HepG2 (cell line): ENCODE results near the gene DNAJC11. TPM values are rescaled to one million over a fixed set of nuclear protein-coding genes. Genes with fewer than 3 reads are reported as not detected.

Source experiments
- ATAC-seq: fragments of 200-7000 bp; cut with Tn5 transposase; 3 replicates; pipeline ENCODE4 v1.9.1; 2020; ENCODE audit warnings: mild to moderate bottlenecking, moderate library complexity
- BruUV-seq: library from RNA; stranded (reverse); fragments of 400-500 nt; replicated peaks from 2 replicates; lab custom pipeline; 2021; lab: Mats Ljungman, UMichigan
- CTCF ChIA-PET: fragments of 300-600 bp; formaldehyde crosslinking; extraction: SDS; loops from one replicate; lab custom pipeline; 2021; ENCODE audit warnings: low total read pairs, inconsistent platforms, low intra/inter-chr PET ratio; lab: Yijun Ruan, JAX
- POLR2A ChIA-PET: fragments of 350-600 bp; sonication (Branson Sonifier 250); formaldehyde crosslinking; loops from one replicate; lab custom pipeline; 2020; ENCODE audit warnings: antibody characterized with exemption, inconsistent platforms; lab: Yijun Ruan, JAX
- DNase-seq: peaks from one replicate; pipeline ENCODE4 v3.0.0-alpha.2; 2015; ENCODE audit warnings: low spot score
- FAIRE-seq: peaks from 3 replicates; lab custom pipeline; 2011; peaks lifted over from hg19 to GRCh38; lab: Jason Lieb, UNC
- H2AFZ ChIP-seq: one replicate; pipeline ENCODE4 v1.6.1; 2011; ENCODE audit warnings: low read length, inconsistent platforms
- H3K27ac ChIP-seq: fragments of 300-600 bp; 3 replicates; pipeline ENCODE4 v1.8.0; 2011; ENCODE audit warnings: mixed run types, mild to moderate bottlenecking, mixed read lengths, low read length, inconsistent platforms; ENCODE audit not compliant: insufficient read depth; ENCODE audit errors: extremely low read length
- H3K27me3 ChIP-seq, 2 experiments: fragments of 200-600 bp in 1 of 2; 2 replicates in 1 of 2; 3 replicates in 1 of 2; pipeline versions ENCODE4 v1.6.0 to v1.8.0; 2011; ENCODE audit warnings: low read length in 2 of 2, mild to moderate bottlenecking in 2 of 2, moderate library complexity in 2 of 2, inconsistent platforms in 1 of 2; ENCODE audit not compliant: insufficient read depth in 2 of 2, control insufficient read depth in 1 of 2
- H3K36me3 ChIP-seq, 2 experiments: fragments of 200-600 bp in 1 of 2; replicated peaks in 1 of 2; 2 replicates in 1 of 2; 3 replicates in 1 of 2; pipeline versions ENCODE4 v1.5.1 to v1.8.0; 2011; ENCODE audit warnings: low read length in 2 of 2, inconsistent platforms in 1 of 2; ENCODE audit not compliant: insufficient read depth in 2 of 2, control insufficient read depth in 1 of 2
- H3K4me1 ChIP-seq: 2 replicates; pipeline ENCODE4 v1.5.1; 2012; ENCODE audit warnings: low read length, inconsistent platforms; ENCODE audit not compliant: insufficient read depth
- H3K4me2 ChIP-seq: 2 replicates; pipeline ENCODE4 v1.6.0; 2011; ENCODE audit warnings: low read depth, low read length, inconsistent platforms
- H3K4me3 ChIP-seq, 3 experiments: fragments of 200-600 bp in 1 of 3; sonication (generic), shearing (Covaris generic) in 1 of 3; replicated peaks in 1 of 3; 2 replicates each; pipeline ENCODE4 v1.5.1; 2011 to 2016; ENCODE audit warnings: low read length in 3 of 3, inconsistent platforms in 2 of 3, low read depth in 2 of 3, mild to moderate bottlenecking in 2 of 3, control low read depth in 1 of 3, mixed read lengths in 1 of 3; ENCODE audit not compliant: insufficient read depth in 1 of 3
- H3K79me2 ChIP-seq: one replicate; pipeline ENCODE4 v1.6.1; 2011; ENCODE audit warnings: low read length, inconsistent platforms; ENCODE audit not compliant: insufficient read depth
- H3K9ac ChIP-seq: 2 replicates; pipeline ENCODE4 v1.6.0; 2011; ENCODE audit warnings: mild to moderate bottlenecking, low read depth, low read length, inconsistent platforms; ENCODE audit not compliant: insufficient read depth
- H3K9me3 ChIP-seq: 2 replicates; pipeline ENCODE4 v1.5.1; 2012; ENCODE audit warnings: mild to moderate bottlenecking, low read length
- H4K20me1 ChIP-seq: 2 replicates; pipeline ENCODE4 v1.6.0; 2011; ENCODE audit warnings: inconsistent platforms, mild to moderate bottlenecking, low read length, moderate library complexity; ENCODE audit not compliant: insufficient read depth
- ATM ChIP-seq: fragments of 450-650 bp; IDR thresholded peaks from 2 replicates; pipeline ENCODE4 v1.7.1; 2017; ENCODE audit warnings: mild to moderate bottlenecking, borderline replicate concordance
- GATAD2A ChIP-seq: IDR thresholded peaks from 2 replicates; pipeline ENCODE4 v1.6.1; 2016
- HOXD1 ChIP-seq: sonication (generic); formaldehyde crosslinking; IDR thresholded peaks from 2 replicates; pipeline ENCODE4 v1.5.0; 2020; ENCODE audit warnings: missing genetic modification reagents
- MED1 ChIP-seq: sonication (generic); formaldehyde crosslinking; IDR thresholded peaks from 2 replicates; pipeline ENCODE4 v1.4.0; 2020; ENCODE audit warnings: missing genetic modification reagents
- MZF1 ChIP-seq: sonication (generic); formaldehyde crosslinking; IDR thresholded peaks from 2 replicates; pipeline ENCODE4 v1.8.1; 2023; ENCODE audit warnings: mild to moderate bottlenecking, missing genetic modification reagents, borderline replicate concordance
- NFIC ChIP-seq: IDR thresholded peaks from 2 replicates; pipeline ENCODE4 v1.6.1; 2012; ENCODE audit warnings: mild to moderate bottlenecking, low read length, inconsistent platforms
- PHF8 ChIP-seq: sonication (generic); formaldehyde crosslinking; IDR thresholded peaks from 2 replicates; pipeline ENCODE4 v1.5.0; 2020; ENCODE audit warnings: missing genetic modification reagents
- RFX1 ChIP-seq: fragments of 450-650 bp; IDR thresholded peaks from 2 replicates; pipeline ENCODE4 v1.6.1; 2017
- ZBTB42 ChIP-seq: sonication (generic); formaldehyde crosslinking; IDR thresholded peaks from 2 replicates; pipeline ENCODE4 v1.5.0; 2020; ENCODE audit warnings: mild to moderate bottlenecking, missing genetic modification reagents
- ZNF333 ChIP-seq: sonication (generic); formaldehyde crosslinking; IDR thresholded peaks from 2 replicates; pipeline ENCODE4 v1.4.0; 2020; ENCODE audit warnings: mild to moderate bottlenecking, missing genetic modification reagents, borderline replicate concordance
- WGBS: methylation state at CpG from one replicate; pipeline ENCODE4 v1.1.6; 2017; ENCODE audit warnings: low lambda C conversion rate; 5-methylcytosine and 5-hydroxymethylcytosine counted together
- in situ Hi-C: cut with HindIII; loops from 2 replicates; pipeline ENCODE4 v1.10.0; 2017; ENCODE audit warnings: low pct_unique_long_range_greater_than_20kb; ENCODE audit not compliant: extremely low pct_ligation_motif_present
- intact Hi-C: fragments of 100-400 bp; cut with micrococcal nuclease; formaldehyde crosslinking; loops from one replicate; pipeline ENCODE4 v1.10.0; 2022; ENCODE audit not compliant: unreplicated experiment
- polyA plus RNA-seq, 8 experiments: library from polyadenylated mRNA; depleted of rRNA in 3 of 8; stranded (reverse) in 7 of 8; unstranded in 1 of 8; fragments of >200 nt; fragmentation: Illumina TruSeq in 4 of 8; extraction: Trizol in 4 of 8; gene quantifications; 2 replicates each; pipeline versions ENCODE4 v1.2.1 to v1.2.3, GENCODE V29; 2011 to 2016; ENCODE audit warnings: low read depth in 4 of 8, missing spikeins in 1 of 8, mixed read lengths in 1 of 8; ENCODE audit not compliant: insufficient read depth in 1 of 8
- total RNA-seq, 5 experiments: library from RNA; depleted of rRNA; stranded (reverse); fragments of >200 nt; fragmentation: Illumina TruSeq; extraction: Trizol; gene quantifications; 2 replicates each; pipeline ENCODE4 v1.2.3, GENCODE V29; 2016; ENCODE audit warnings: low read depth in 1 of 5
- TF ChIP-seq, protein P1 (sequence below): sonication (generic); formaldehyde crosslinking; IDR thresholded peaks from 2 replicates; pipeline ENCODE4 v1.5.1; 2020; ENCODE audit warnings: missing genetic modification reagents, mild to moderate bottlenecking, borderline replicate concordance
- TF ChIP-seq, protein P2 (sequence below): sonication (generic); formaldehyde crosslinking; IDR thresholded peaks from 2 replicates; pipeline ENCODE4 v1.5.0; 2020; ENCODE audit warnings: mild to moderate bottlenecking, missing genetic modification reagents, borderline replicate concordance
- TF ChIP-seq, protein P3 (sequence below): sonication (generic); formaldehyde crosslinking; IDR thresholded peaks from 2 replicates; pipeline ENCODE4 v1.4.0; 2020; ENCODE audit warnings: missing genetic modification reagents

Gene DNAJC11
- total and polyA plus RNA-seq, 2 of the 13 experiments (the other 11 are each of a cell fraction or from before 2014, with no cell fraction given) = 25.1 to 47.6 TPM

DNA sequence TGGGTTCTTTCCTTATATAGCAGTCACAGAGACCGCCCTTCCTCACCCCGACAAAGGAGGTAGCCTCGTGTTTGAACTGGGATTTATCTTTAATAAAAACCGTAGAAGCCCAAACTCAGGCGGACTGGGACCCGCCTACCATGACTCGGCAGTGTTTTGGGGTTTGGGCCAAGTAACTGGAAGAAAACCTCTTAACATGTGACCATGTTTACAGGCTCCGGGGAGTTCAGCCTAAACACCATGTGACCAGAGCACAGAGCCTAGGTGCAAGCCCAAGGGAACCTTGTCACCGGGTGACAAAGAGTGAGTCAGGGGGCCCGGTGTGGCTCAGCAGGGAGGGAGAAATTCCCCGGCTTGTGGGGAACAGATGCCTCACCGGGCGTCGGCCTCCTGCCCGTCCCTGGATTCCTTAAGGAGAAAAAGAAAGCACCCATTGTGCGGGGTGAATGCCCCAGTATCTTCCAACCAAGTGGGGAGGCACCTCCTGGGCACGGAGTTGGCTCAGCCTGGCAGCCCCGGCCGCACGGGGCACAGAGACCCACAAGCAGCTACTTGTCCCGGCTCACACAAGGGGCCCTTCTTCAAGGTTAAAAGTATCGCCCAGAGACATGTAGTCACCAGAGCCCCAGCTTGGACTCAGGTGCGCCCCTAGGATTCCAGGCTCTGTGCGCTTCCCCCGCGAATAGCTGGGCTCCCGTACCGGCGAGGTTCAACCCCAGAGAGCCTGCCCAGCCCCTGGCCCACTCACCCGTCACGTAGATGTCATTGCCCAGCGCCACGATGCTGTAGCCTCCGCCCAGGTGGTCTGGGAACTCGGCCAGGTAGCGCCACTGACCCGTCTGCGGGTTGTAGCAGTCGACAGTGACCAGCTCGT, 100.3 kb downstream of the DNAJC11 start:
- DNase-seq (peak; percentile 89), FAIRE-seq (peak; percentile 89), ATAC-seq (peak; percentile 46)
- H3K4me2 ChIP-seq = peak overlapping the region; percentile 97
- no TSS peak for BruUV-seq
- ChIA-PET POLR2A (interaction anchor here (1.3 to 7.1 kb wide), 9 partner anchors 10 to 110 kb away, joined by 4 to 113 read pairs (median 8); partner anchors contain the start of genes NOL9, PHF13, PLEKHG5 and TAS1R1), CTCF (interaction anchor here (1.3 kb wide), 1 partner anchor 47 kb away, joined by 5 read pairs; the partner anchor contains the start of gene NOL9)
- H3K9me3 ChIP-seq = no peaks in the 10 kb centered on the region
- H3K27ac ChIP-seq = peak overlapping the region; percentile 100
- no peaks in the 10 kb centered on the region; a peak in 1 of 5 replicates for H3K27me3 ChIP-seq
- peaks cover 19 to 32% of the 10 kb centered on the region in 2 experiments for H3K36me3 ChIP-seq
- intact Hi-C loops = loop anchor here (2.0 kb wide), 1 partner anchor 22 kb away; the partner anchor contains the start of gene ZBTB48
- peaks cover 59% of the 10 kb centered on the region for H3K4me1 ChIP-seq
- H3K9ac ChIP-seq = peak overlapping the region; percentile 87
- peaks cover 53% of the 10 kb centered on the region for H3K79me2 ChIP-seq
- peaks cover 44% of the 10 kb centered on the region for H4K20me1 ChIP-seq
- H3K4me3 ChIP-seq = peak overlapping the region; percentile 77 to 93 (median 92)
- H2AFZ ChIP-seq = no peak overlapping the region
- 0% methylated on average over 25 of the region's 40 CpGs for WGBS
- in situ Hi-C loops = no loop called here
- TF ChIP-seq RFX1 (no peak), ZBTB42 (no peak), HOXD1 (CRISPR knock-in tag) (no peak; the same call in 1 of the 2 replicates), ZNF333 (CRISPR knock-in tag) (no peak), PHF8 (CRISPR knock-in tag) (no peak; the same call in 1 of the 2 replicates), MED1 (CRISPR knock-in tag) (peak; percentile 30; the same call in 1 of the 2 replicates), NFIC (no peak), ATM (no peak), MZF1 (CRISPR knock-in tag) (no peak), GATAD2A (CRISPR knock-in tag) (0 out of 2 replicates have a peak, but pooled peaks have one; percentile 19)
- TF ChIP-seq, protein P1, sequence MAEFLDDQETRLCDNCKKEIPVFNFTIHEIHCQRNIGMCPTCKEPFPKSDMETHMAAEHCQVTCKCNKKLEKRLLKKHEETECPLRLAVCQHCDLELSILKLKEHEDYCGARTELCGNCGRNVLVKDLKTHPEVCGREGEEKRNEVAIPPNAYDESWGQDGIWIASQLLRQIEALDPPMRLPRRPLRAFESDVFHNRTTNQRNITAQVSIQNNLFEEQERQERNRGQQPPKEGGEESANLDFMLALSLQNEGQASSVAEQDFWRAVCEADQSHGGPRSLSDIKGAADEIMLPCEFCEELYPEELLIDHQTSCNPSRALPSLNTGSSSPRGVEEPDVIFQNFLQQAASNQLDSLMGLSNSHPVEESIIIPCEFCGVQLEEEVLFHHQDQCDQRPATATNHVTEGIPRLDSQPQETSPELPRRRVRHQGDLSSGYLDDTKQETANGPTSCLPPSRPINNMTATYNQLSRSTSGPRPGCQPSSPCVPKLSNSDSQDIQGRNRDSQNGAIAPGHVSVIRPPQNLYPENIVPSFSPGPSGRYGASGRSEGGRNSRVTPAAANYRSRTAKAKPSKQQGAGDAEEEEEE (CRISPR knock-in tag) = no peak
- TF ChIP-seq, protein P2, sequence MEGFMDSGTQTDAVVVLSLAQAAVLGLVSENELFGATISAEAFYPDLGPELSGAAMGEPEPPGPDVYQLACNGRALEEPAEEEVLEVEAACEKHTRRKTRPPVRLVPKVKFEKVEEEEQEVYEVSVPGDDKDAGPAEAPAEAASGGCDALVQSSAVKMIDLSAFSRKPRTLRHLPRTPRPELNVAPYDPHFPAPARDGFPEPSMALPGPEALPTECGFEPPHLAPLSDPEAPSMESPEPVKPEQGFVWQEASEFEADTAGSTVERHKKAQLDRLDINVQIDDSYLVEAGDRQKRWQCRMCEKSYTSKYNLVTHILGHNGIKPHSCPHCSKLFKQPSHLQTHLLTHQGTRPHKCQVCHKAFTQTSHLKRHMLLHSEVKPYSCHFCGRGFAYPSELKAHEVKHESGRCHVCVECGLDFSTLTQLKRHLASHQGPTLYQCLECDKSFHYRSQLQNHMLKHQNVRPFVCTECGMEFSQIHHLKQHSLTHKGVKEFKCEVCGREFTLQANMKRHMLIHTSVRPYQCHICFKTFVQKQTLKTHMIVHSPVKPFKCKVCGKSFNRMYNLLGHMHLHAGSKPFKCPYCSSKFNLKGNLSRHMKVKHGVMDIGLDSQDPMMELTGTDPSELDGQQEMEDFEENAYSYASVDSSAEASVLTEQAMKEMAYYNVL = 0 out of 2 replicates have a peak, but pooled peaks have one; percentile 20
- TF ChIP-seq, protein P3, sequence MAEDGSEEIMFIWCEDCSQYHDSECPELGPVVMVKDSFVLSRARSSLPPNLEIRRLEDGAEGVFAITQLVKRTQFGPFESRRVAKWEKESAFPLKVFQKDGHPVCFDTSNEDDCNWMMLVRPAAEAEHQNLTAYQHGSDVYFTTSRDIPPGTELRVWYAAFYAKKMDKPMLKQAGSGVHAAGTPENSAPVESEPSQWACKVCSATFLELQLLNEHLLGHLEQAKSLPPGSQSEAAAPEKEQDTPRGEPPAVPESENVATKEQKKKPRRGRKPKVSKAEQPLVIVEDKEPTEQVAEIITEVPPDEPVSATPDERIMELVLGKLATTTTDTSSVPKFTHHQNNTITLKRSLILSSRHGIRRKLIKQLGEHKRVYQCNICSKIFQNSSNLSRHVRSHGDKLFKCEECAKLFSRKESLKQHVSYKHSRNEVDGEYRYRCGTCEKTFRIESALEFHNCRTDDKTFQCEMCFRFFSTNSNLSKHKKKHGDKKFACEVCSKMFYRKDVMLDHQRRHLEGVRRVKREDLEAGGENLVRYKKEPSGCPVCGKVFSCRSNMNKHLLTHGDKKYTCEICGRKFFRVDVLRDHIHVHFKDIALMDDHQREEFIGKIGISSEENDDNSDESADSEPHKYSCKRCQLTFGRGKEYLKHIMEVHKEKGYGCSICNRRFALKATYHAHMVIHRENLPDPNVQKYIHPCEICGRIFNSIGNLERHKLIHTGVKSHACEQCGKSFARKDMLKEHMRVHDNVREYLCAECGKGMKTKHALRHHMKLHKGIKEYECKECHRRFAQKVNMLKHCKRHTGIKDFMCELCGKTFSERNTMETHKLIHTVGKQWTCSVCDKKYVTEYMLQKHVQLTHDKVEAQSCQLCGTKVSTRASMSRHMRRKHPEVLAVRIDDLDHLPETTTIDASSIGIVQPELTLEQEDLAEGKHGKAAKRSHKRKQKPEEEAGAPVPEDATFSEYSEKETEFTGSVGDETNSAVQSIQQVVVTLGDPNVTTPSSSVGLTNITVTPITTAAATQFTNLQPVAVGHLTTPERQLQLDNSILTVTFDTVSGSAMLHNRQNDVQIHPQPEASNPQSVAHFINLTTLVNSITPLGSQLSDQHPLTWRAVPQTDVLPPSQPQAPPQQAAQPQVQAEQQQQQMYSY (CRISPR knock-in tag) = 0 out of 2 replicates have a peak, but pooled peaks have one; percentile 23
